GM12801 (cell line): ENCODE results near the gene KCTD13.

Source experiments
- CTCF ChIP-seq: IDR thresholded peaks from one replicate; pipeline ENCODE4 v1.5.1; 2011; ENCODE audit warnings: control low read depth; ENCODE audit not compliant: insufficient read length; ENCODE audit errors: extremely low read depth

The KCTD13 gene

GRCh38 chr16:29857133-29857760 is 68.8 kb downstream of the KCTD13 start:
- TF ChIP-seq CTCF: no peak
